HG03558 (cell line): ENCODE results near the gene MLH3.

ENCODE experiments used
- ATAC-seq: cut with Tn5 transposase; IDR thresholded peaks from one replicate; pipeline ENCODE4 v1.9.1; 2021; ENCODE audit warnings: moderate number of reproducible peaks; ENCODE audit not compliant: unreplicated experiment; ENCODE audit errors: extremely low read depth

The MLH3 gene

GRCh38 chr14:75050852-75051555 lies at the start of gene MLH3:
Gene MLH3 (minus strand): TSS chr14:75051467. CDS start chr14:75049655, 1,812 bp downstream.
- peak; percentile 61 for ATAC-seq

- ATAC-seq, result no peak
These were observed 47.4 kb upstream of the MLH3 start for GRCh38 chr14:75098682-75099081.

GRCh38 chr14:75098212-75098611 lies 46.9 kb upstream of the MLH3 start:
- no peak for ATAC-seq

- ATAC-seq, result no peak
These were observed 45.7 kb upstream of the MLH3 start for GRCh38 chr14:75096959-75097358.

- ATAC-seq, result no peak
These were observed 44.4 kb upstream of the MLH3 start for GRCh38 chr14:75095690-75096089.

GRCh38 chr14:75094896-75095295 lies 43.6 kb upstream of the MLH3 start:
- ATAC-seq, result no peak

GRCh38 chr14:75092698-75093097 lies 41.4 kb upstream of the MLH3 start:
- no peak for ATAC-seq

GRCh38 chr14:75091251-75091650 lies 40.0 kb upstream of the MLH3 start:
- no peak for ATAC-seq

GRCh38 chr14:75090353-75090752 lies 39.1 kb upstream of the MLH3 start:
- no peak for ATAC-seq

- no peak for ATAC-seq
These were observed 37.5 kb upstream of the MLH3 start for GRCh38 chr14:75088566-75089373.

- no peak for ATAC-seq
These were observed 36.9 kb upstream of the MLH3 start for GRCh38 chr14:75088153-75088552.

GRCh38 chr14:75084513-75084912 lies 33.2 kb upstream of the MLH3 start:
- no peak for ATAC-seq

GRCh38 chr14:75083271-75083670 lies 32.0 kb upstream of the MLH3 start:
- no peak for ATAC-seq

GRCh38 chr14:75081660-75082229 lies 30.5 kb upstream of the MLH3 start:
- ATAC-seq, result no peak

- ATAC-seq, result no peak
These were observed 28.3 kb upstream of the MLH3 start for GRCh38 chr14:75079521-75079920.

GRCh38 chr14:75077794-75078193 lies 26.5 kb upstream of the MLH3 start:
- no peak for ATAC-seq

GRCh38 chr14:75070383-75070782 lies 19.1 kb upstream of the MLH3 start:
- no peak for ATAC-seq

GRCh38 chr14:75069811-75070145 lies 18.5 kb upstream of the MLH3 start:
- ATAC-seq, result no peak

GRCh38 chr14:75069121-75069810 lies 18.0 kb upstream of the MLH3 start, which contains the start of gene ZC2HC1C:
Gene ZC2HC1C (plus strand): TSS chr14:75069641. CDS start chr14:75070574, 933 bp downstream.
- ATAC-seq, result no peak

- ATAC-seq, result no peak
These were observed 17.2 kb upstream of the MLH3 start for GRCh38 chr14:75068294-75069120.
